Measurements from ENCODE around the gene GRK6. TPM values are rescaled to one million over a fixed set of nuclear protein-coding genes. Genes with fewer than 3 reads are reported as not detected.

GRK6 gene
- total RNA-seq, 2 donors from 2014 or later = 9.9 to 14.1 TPM

- DNase-seq (ENCODE audit: low spot score) = peak; percentile 66
- Histone ChIP-seq H3K9me3 (no peaks in the 10 kb centered on the region), H3K36me3 (no peaks in the 10 kb centered on the region), H3K4me1 (no peaks in the 10 kb centered on the region), H3K4me3 (no peak overlapping the region), H3K27me3 (peaks cover 0 to 4% of the 10 kb centered on the region in 2 donors), H3K27ac (no peak overlapping the region)
- no peak for TF ChIP-seq CTCF (IDR thresholded peaks at IDR 0.05)
Observed at GRCh38 chr5:177389241-177390169, 37.0 kb upstream of the GRK6 start.

GRCh38 chr5:177390363-177391300 lies 35.8 kb upstream of the GRK6 start:
- peak; percentile 98 to 99 for TF ChIP-seq CTCF (IDR thresholded peaks at IDR 0.05)
- Histone ChIP-seq H3K4me3 (no peak overlapping the region), H3K9me3 (no peaks in the 10 kb centered on the region), H3K36me3 (no peaks in the 10 kb centered on the region), H3K27me3 (peaks cover 0 to 4% of the 10 kb centered on the region in 2 donors), H3K4me1 (no peaks in the 10 kb centered on the region), H3K27ac (no peak overlapping the region)
- peak; percentile 86 for DNase-seq (ENCODE audit: low spot score)

- Histone ChIP-seq H3K4me1 (no peaks in the 10 kb centered on the region), H3K36me3 (no peaks in the 10 kb centered on the region), H3K27me3 (peaks cover 0 to 4% of the 10 kb centered on the region in 2 donors), H3K27ac (no peak overlapping the region), H3K9me3 (no peaks in the 10 kb centered on the region), H3K4me3 (no peak overlapping the region)
- DNase-seq (ENCODE audit: low spot score) = no peak
- no peak for TF ChIP-seq CTCF (IDR thresholded peaks at IDR 0.05)
Observed at GRCh38 chr5:177392765-177393164, 33.7 kb upstream of the GRK6 start.

- peaks cover 0 to 4% of the 10 kb centered on the region in 2 donors for H3K27me3 ChIP-seq
- no peaks in the 10 kb centered on the region for H3K36me3 ChIP-seq
- no peak overlapping the region for H3K27ac ChIP-seq
- TF ChIP-seq CTCF (IDR thresholded peaks at IDR 0.05) = no peak
- H3K4me3 ChIP-seq = no peak overlapping the region
- H3K9me3 ChIP-seq = no peaks in the 10 kb centered on the region
- no peak for DNase-seq (ENCODE audit: low spot score)
- no peaks in the 10 kb centered on the region for H3K4me1 ChIP-seq
Observed at GRCh38 chr5:177393206-177393765, 33.2 kb upstream of the GRK6 start.

GRCh38 chr5:177393990-177394389 lies 32.5 kb upstream of the GRK6 start:
- H3K36me3 ChIP-seq = no peaks in the 10 kb centered on the region
- H3K27me3 ChIP-seq = peaks cover 0 to 4% of the 10 kb centered on the region in 2 donors

More at GRCh38 chr5:177393990-177394389, 32.5 kb upstream of the GRK6 start:
- no peak for DNase-seq (ENCODE audit: low spot score)
- TF ChIP-seq CTCF (IDR thresholded peaks at IDR 0.05) = no peak
- Histone ChIP-seq H3K27ac (no peak overlapping the region), H3K4me3 (no peak overlapping the region), H3K9me3 (no peaks in the 10 kb centered on the region), H3K4me1 (no peaks in the 10 kb centered on the region)

All from right atrium auricular region (tissue), 2 donors.